Transverse colon (tissue), 4 donors: Measurements from ENCODE around the gene POLR3A. TPM values are rescaled to one million over a fixed set of nuclear protein-coding genes. Genes with fewer than 3 reads are reported as not detected.

Experiments used
- DNase-seq: peaks from one replicate; pipeline ENCODE4 v3.0.0-alpha.2; 2019
- H3K27ac ChIP-seq, 4 donors: fragments of 200-600 bp; sonication (generic); 2 replicates each; pipeline ENCODE4 v1.5.1; 2016 to 2018; ENCODE audit warnings: inconsistent platforms in 4 of 4
- H3K27me3 ChIP-seq: fragments of 200-600 bp; sonication (generic); 2 replicates; pipeline ENCODE4 v1.5.1; 2017; ENCODE audit warnings: inconsistent platforms
- H3K36me3 ChIP-seq, 4 donors: fragments of 200-600 bp; sonication (generic); 2 replicates each; pipeline ENCODE4 v1.5.1; 2017 to 2019; ENCODE audit warnings: inconsistent platforms in 4 of 4
- H3K4me1 ChIP-seq, 4 donors: fragments of 200-600 bp; sonication (generic); 2 replicates each; pipeline ENCODE4 v1.5.1; 2017 to 2020; ENCODE audit warnings: inconsistent platforms in 4 of 4
- H3K4me3 ChIP-seq, 4 donors: fragments of 200-600 bp; sonication (generic); 1 replicate in 1 of 4; 2 replicates in 3 of 4; pipeline versions ENCODE4 v1.5.1 to v1.6.1; 2017 to 2019; ENCODE audit warnings: inconsistent platforms in 4 of 4
- H3K9me3 ChIP-seq, 2 donors: fragments of 200-600 bp; sonication (generic); 2 replicates each; pipeline ENCODE4 v1.5.1; 2017 to 2019; ENCODE audit warnings: inconsistent platforms in 2 of 2
- EP300 ChIP-seq: sonication (generic); formaldehyde crosslinking; IDR thresholded peaks from one replicate; pipeline ENCODE4 v1.6.1; 2017; ENCODE audit warnings: antibody characterized with exemption, low read depth
- POLR2A ChIP-seq: fragments of 450-650 bp; IDR thresholded peaks from one replicate; pipeline ENCODE4 v1.6.1; 2016; ENCODE audit warnings: antibody characterized with exemption, mild to moderate bottlenecking, moderate library complexity
- POLR2AphosphoS5 ChIP-seq, 3 donors: sonication (generic); formaldehyde crosslinking; IDR thresholded peaks; one replicate each; pipeline ENCODE4 v1.6.1; 2016; ENCODE audit warnings: antibody characterized with exemption in 3 of 3
- WGBS, 2 donors: methylation state at CpG; one replicate each; pipeline ENCODE4 v1.1.5; 2018; ENCODE audit warnings: low coverage in 1 of 2; 5-methylcytosine and 5-hydroxymethylcytosine counted together
- in situ Hi-C, 4 donors: fragments of 200-750 bp; cut with MboI; loops; one replicate each; pipeline versions ENCODE4 v1.15.0 to v1.15.1; 2017; ENCODE audit warnings: low sequenced_read_pairs in 3 of 4, low pct_ligation_motif_present in 1 of 4, low pct_unique_long_range_greater_than_20kb in 1 of 4
- intact Hi-C: fragments of 100-400 bp; cut with DNase I; formaldehyde crosslinking; loops from one replicate; pipeline ENCODE4 v1.15.1; 2023; ENCODE audit warnings: low total_unique reads
- total RNA-seq, 4 donors: library from RNA; depleted of rRNA; stranded (reverse); fragments of >200 nt; gene quantifications; one replicate each; pipeline ENCODE4 v1.1.0, GENCODE V29; 2016
- TF ChIP-seq, protein P1 (sequence below), 5 experiments: fragments of 200-600 bp in 3 of 5; fragments of 450-650 bp in 2 of 5; sonication (generic) in 3 of 5; IDR thresholded peaks; 1 replicate in 2 of 5; 2 replicates in 3 of 5; pipeline ENCODE4 v1.5.1; 2016 to 2017; ENCODE audit warnings: antibody characterized with exemption in 5 of 5, inconsistent platforms in 3 of 5, mild to moderate bottlenecking in 2 of 5, moderate library complexity in 1 of 5

The POLR3A gene
- total RNA-seq, 4 donors from 2014 or later, result 8.0 to 16.8 (median 13.1) TPM

DNA sequence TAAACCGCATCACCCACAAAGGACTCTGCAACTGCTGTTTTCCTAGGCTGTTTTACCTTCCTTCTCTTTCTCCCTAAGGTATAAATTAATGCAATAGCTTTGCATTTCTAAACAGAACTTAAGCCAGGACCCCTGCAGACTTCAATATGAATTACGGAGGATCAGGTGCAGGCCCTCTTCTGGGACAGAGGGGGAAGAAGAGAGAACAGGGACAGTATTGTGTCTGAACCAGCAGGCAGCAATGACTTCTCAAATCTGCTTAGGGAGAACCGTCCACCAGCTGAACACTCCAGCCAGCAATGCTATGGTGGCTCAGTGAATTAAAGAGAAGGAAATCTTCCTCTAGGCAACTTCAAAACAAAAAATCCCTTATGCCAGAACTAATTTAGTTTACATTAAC, 35.7 kb downstream of the POLR3A start:
- in situ Hi-C loops, result loop anchor here in 1 of 4 donors (25.0 kb wide), 1 partner anchor 156 kb away; no protein-coding TSS in a partner anchor
- Histone ChIP-seq H3K4me3 (no peak overlapping the region), H3K4me1 (peaks cover 0 to 11% (median 0%) of the 10 kb centered on the region in 4 donors), H3K27ac (no peak overlapping the region), H3K27me3 (no peaks in the 10 kb centered on the region), H3K36me3 (peaks cover 0 to 41% (median 19%) of the 10 kb centered on the region in 4 donors), H3K9me3 (no peaks in the 10 kb centered on the region)
- 93 to 96% methylated on average over 3 of the region's 3 CpGs for WGBS, 2 donors
- TF ChIP-seq EP300, result no peak
- TF ChIP-seq POLR2AphosphoS5 (IDR thresholded peaks at IDR 0.05), result no peak
- no peak for TF ChIP-seq POLR2A
- TF ChIP-seq, protein P1, sequence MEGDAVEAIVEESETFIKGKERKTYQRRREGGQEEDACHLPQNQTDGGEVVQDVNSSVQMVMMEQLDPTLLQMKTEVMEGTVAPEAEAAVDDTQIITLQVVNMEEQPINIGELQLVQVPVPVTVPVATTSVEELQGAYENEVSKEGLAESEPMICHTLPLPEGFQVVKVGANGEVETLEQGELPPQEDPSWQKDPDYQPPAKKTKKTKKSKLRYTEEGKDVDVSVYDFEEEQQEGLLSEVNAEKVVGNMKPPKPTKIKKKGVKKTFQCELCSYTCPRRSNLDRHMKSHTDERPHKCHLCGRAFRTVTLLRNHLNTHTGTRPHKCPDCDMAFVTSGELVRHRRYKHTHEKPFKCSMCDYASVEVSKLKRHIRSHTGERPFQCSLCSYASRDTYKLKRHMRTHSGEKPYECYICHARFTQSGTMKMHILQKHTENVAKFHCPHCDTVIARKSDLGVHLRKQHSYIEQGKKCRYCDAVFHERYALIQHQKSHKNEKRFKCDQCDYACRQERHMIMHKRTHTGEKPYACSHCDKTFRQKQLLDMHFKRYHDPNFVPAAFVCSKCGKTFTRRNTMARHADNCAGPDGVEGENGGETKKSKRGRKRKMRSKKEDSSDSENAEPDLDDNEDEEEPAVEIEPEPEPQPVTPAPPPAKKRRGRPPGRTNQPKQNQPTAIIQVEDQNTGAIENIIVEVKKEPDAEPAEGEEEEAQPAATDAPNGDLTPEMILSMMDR (IDR thresholded peaks at IDR 0.05), result no peak
- no peak for DNase-seq
- intact Hi-C loops, result no loop called here

DNA sequence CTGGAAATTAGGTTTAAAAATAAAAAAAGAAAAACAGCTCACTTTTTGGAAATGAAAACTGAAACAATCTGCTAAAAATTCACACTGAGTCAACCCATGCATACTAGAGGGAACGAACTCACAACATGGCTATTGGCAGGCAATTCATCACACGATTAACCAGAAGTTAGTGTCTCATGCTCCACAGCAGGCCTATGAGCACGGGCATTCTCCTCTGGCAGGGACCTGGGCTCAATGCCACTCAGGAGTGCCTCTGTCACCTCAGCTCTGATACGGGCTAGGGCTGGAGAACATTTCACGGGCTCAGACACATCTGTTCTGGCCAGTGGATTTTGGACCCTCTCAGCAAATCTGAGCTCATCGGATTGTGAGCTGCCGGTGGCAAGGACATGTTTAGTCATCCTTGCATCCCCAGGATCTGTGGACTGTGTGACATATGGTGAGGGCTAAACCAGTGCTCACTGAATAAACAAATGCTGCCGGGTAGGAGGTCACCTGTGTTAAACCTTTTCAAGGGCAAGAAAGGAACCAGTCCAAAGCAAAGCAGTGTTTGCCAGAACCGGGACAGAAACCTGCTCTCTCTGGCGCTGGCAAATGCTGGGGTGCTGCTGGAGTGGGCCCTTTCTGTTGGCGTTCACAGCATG, 40.1 kb downstream of the POLR3A start:
- Histone ChIP-seq H3K36me3 (peaks cover 0 to 72% (median 31%) of the 10 kb centered on the region in 4 donors), H3K27ac (no peak overlapping the region), H3K4me1 (peaks cover 0 to 17% (median 0%) of the 10 kb centered on the region in 4 donors), H3K4me3 (no peak overlapping the region), H3K9me3 (no peaks in the 10 kb centered on the region), H3K27me3 (no peaks in the 10 kb centered on the region)
- in situ Hi-C loops, result loop anchor here in 1 of 4 donors (25.0 kb wide), 1 partner anchor 152 kb away; no protein-coding TSS in a partner anchor
- intact Hi-C loops, result no loop called here
- WGBS, 2 donors, result 76 to 83% methylated on average over 2 to 11 of the region's 11 CpGs
- DNase-seq, result no peak
- TF ChIP-seq POLR2AphosphoS5 (IDR thresholded peaks at IDR 0.05) (no peak), POLR2A (no peak), EP300 (no peak)
- TF ChIP-seq, protein P1 (IDR thresholded peaks at IDR 0.05), result no peak

DNA sequence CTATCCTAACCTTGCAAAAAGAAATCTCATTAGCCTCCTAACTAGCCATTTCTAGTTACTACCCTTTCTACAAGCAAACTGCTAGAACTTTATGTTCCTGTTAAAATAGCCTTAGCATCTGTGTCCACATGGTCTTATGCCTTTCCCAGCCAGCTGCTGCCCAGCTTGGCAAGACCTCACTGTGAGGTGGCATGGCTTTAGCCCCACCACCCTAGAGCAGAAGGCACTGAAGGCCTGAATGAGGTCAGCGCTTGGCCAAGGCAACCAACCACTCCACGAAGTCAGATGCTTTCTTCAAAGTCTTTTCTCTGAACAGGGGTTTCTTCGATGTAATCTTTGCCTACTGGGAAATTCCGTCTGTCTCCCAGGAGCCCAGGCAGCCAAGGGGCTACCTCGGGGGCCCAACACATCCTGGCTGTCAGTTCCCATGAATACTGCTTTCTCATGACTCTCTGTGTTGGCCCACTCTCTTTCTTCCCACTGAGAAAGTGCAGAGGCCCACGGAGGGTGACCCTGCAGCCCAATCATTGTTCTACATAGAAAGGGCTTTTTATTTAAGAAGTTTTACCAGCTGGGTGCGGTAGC, 41.6 kb downstream of the POLR3A start:
- DNase-seq, result no peak
- in situ Hi-C loops, result loop anchor here in 1 of 4 donors (25.0 kb wide), 1 partner anchor 150 kb away; no protein-coding TSS in a partner anchor
- Histone ChIP-seq H3K27ac (no peak overlapping the region), H3K27me3 (no peaks in the 10 kb centered on the region), H3K4me3 (no peak overlapping the region), H3K4me1 (peaks cover 0 to 17% (median 0%) of the 10 kb centered on the region in 4 donors), H3K9me3 (no peaks in the 10 kb centered on the region), H3K36me3 (peaks cover 0 to 63% (median 27%) of the 10 kb centered on the region in 4 donors)
- intact Hi-C loops, result no loop called here
- 88% methylated on average over 7 of the region's 7 CpGs; no CpG with 5 or more reads in 1 of the 2 donors for WGBS, 2 donors
- TF ChIP-seq, protein P1 (IDR thresholded peaks at IDR 0.05), result no peak
- no peak for TF ChIP-seq POLR2AphosphoS5 (IDR thresholded peaks at IDR 0.05)
- no peak for TF ChIP-seq EP300
- no peak for TF ChIP-seq POLR2A

DNA sequence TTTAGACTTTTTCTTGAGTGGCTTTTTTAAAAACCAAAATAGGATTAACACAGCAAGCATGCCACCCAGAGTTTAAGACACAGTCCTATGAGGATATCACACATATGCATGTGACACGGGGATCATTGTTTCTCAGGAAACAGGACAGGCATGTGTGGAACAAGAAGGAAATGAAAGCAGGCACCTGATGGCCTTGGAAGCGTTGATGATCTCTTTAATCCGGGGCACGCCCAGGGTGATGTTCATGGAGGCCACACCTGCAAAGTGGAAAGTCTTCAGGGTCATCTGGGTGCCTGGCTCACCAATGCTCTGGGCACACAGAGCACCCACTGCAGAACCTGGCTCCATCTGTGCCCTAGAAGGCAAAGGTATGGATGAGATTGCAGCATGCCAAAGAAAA, 44.3 kb downstream of the POLR3A start:
- H3K27ac ChIP-seq, result no peak overlapping the region
- in situ Hi-C loops (loop anchor here in 1 of 4 donors (25.0 kb wide), 1 partner anchor 148 kb away; no protein-coding TSS in a partner anchor), intact Hi-C loops (no loop called here)
- no peaks in the 10 kb centered on the region for H3K27me3 ChIP-seq
- peaks cover 0 to 8% (median 0%) of the 10 kb centered on the region in 4 donors for H3K4me1 ChIP-seq
- TF ChIP-seq POLR2A (no peak), POLR2AphosphoS5 (IDR thresholded peaks at IDR 0.05) (no peak), EP300 (no peak)
- TF ChIP-seq, protein P1 (IDR thresholded peaks at IDR 0.05), result no peak
- no peak overlapping the region for H3K4me3 ChIP-seq
- no peaks in the 10 kb centered on the region for H3K9me3 ChIP-seq
- peaks cover 0 to 75% (median 32%) of the 10 kb centered on the region in 4 donors for H3K36me3 ChIP-seq
- WGBS, 2 donors, result 0 to 71% methylated on average over 1 to 4 of the region's 4 CpGs
- no peak for DNase-seq
